SK-N-SH (cell line): ENCODE data around the gene PSPC1. TPM values are rescaled to one million over a fixed set of nuclear protein-coding genes. Genes with fewer than 3 reads are reported as not detected.

ENCODE experiments used
- CTCF ChIA-PET: fragments of 300-600, 350-600 bp; formaldehyde crosslinking; extraction: SDS; loops from one replicate; lab custom pipeline; 2021; lab: Yijun Ruan, JAX
- POLR2A ChIA-PET: fragments of 350-600 bp; sonication (Branson Sonifier 250); formaldehyde crosslinking; extraction: SDS; loops from one replicate; lab custom pipeline; 2020; ENCODE audit warnings: antibody characterized with exemption, inconsistent platforms; lab: Yijun Ruan, JAX
- DNase-seq: peaks from one replicate; pipeline ENCODE4 v3.0.0; 2012
- H2AFZ ChIP-seq: fragments of 200-600 bp; sonication (generic); 2 replicates; pipeline ENCODE4 v1.8.1; 2016; ENCODE audit warnings: antibody characterized with exemption, mild to moderate bottlenecking, low read depth
- H3F3A ChIP-seq: fragments of 200-600 bp; sonication (generic); replicated peaks from 2 replicates; pipeline ENCODE3; 2016; ENCODE audit warnings: antibody characterized with exemption, mild to moderate bottlenecking; ENCODE audit not compliant: insufficient read depth
- H3K27ac ChIP-seq, 2 experiments: fragments of 200-500 bp in 1 of 2; fragments of 200-600 bp in 1 of 2; sonication (Bioruptor generic) in 1 of 2; sonication (generic), shearing (Covaris generic) in 1 of 2; 2 replicates each; pipeline versions ENCODE4 v1.5.1 to v1.6.1; 2014 to 2016; ENCODE audit warnings: low read depth in 2 of 2, inconsistent platforms in 1 of 2, low read length in 1 of 2, mild to moderate bottlenecking in 1 of 2, mixed read lengths in 1 of 2
- H3K27me3 ChIP-seq: fragments of 200-600 bp; sonication (generic), shearing (Covaris generic); 2 replicates; pipeline ENCODE4 v1.6.1; 2016; ENCODE audit warnings: mixed run types; ENCODE audit not compliant: insufficient read depth
- H3K36me3 ChIP-seq, 2 experiments: fragments of 200-500 bp in 1 of 2; fragments of 200-600 bp in 1 of 2; sonication (Bioruptor generic) in 1 of 2; sonication (generic) in 1 of 2; replicated peaks in 1 of 2; 2 replicates each; pipeline versions ENCODE3 to v1.5.1; 2014 to 2016; ENCODE audit warnings: low read length in 1 of 2, mild to moderate bottlenecking in 1 of 2; ENCODE audit not compliant: insufficient read depth in 2 of 2, control insufficient read depth in 1 of 2
- H3K4me1 ChIP-seq, 2 experiments: fragments of 200-500 bp in 1 of 2; fragments of 200-600 bp in 1 of 2; sonication (Bioruptor generic) in 1 of 2; sonication (generic), shearing (Covaris generic) in 1 of 2; 2 replicates each; pipeline versions ENCODE4 v1.5.1 to v1.6.1; 2014 to 2016; ENCODE audit warnings: low read depth in 1 of 2, low read length in 1 of 2, mixed run types in 1 of 2; ENCODE audit not compliant: insufficient read depth in 2 of 2, control insufficient read depth in 1 of 2
- H3K4me2 ChIP-seq: fragments of 200-600 bp; sonication (generic), shearing (Covaris generic); 2 replicates; pipeline ENCODE4 v1.6.1; 2017; ENCODE audit warnings: mixed run types
- H3K4me3 ChIP-seq, 2 experiments: fragments of 200-500 bp in 1 of 2; fragments of 200-600 bp in 1 of 2; sonication (Bioruptor generic) in 1 of 2; sonication (generic), shearing (Covaris generic) in 1 of 2; 2 replicates each; pipeline versions ENCODE4 v1.5.1 to v1.8.1; 2014 to 2016; ENCODE audit warnings: low read depth in 2 of 2, inconsistent platforms in 1 of 2, low read length in 1 of 2, mild to moderate bottlenecking in 1 of 2, mixed read lengths in 1 of 2, moderate library complexity in 1 of 2
- H3K79me2 ChIP-seq: fragments of 200-600 bp; sonication (generic); 2 replicates; pipeline ENCODE4 v1.8.1; 2017; ENCODE audit warnings: mild to moderate bottlenecking; ENCODE audit not compliant: insufficient read depth
- H3K9ac ChIP-seq: fragments of 200-600 bp; sonication (generic); 2 replicates; pipeline ENCODE4 v1.6.1; 2017; ENCODE audit warnings: mixed run types
- H3K9me2 ChIP-seq: fragments of 200-600 bp; sonication (generic); 2 replicates; pipeline ENCODE4 v1.6.1; 2017; ENCODE audit warnings: mixed run types
- H3K9me3 ChIP-seq: fragments of 200-600 bp; sonication (generic); 2 replicates; pipeline ENCODE4 v1.6.1; 2017; ENCODE audit warnings: mixed run types, mild to moderate bottlenecking, moderate library complexity
- H4K20me1 ChIP-seq: fragments of 200-600 bp; sonication (generic); 2 replicates; pipeline ENCODE4 v1.6.1; 2017; ENCODE audit warnings: mild to moderate bottlenecking, mixed run types; ENCODE audit not compliant: insufficient read depth
- CHD2 ChIP-seq: fragments of 150-350 bp; IDR thresholded peaks from 2 replicates; pipeline ENCODE4 v1.6.1; 2018; ENCODE audit warnings: low read length; ENCODE audit not compliant: partially characterized antibody
- GABPA ChIP-seq: IDR thresholded peaks from 2 replicates; pipeline ENCODE4 v1.4.0; 2012; ENCODE audit warnings: low read depth, mild to moderate bottlenecking
- JUND ChIP-seq: IDR thresholded peaks from 2 replicates; pipeline ENCODE4 v1.4.0; 2012
- MXI1 ChIP-seq: IDR thresholded peaks from 2 replicates; pipeline ENCODE4 v1.6.1; 2012; ENCODE audit warnings: mild to moderate bottlenecking, low read depth, low read length, improper control_type of control experiment
- NFIC ChIP-seq: IDR thresholded peaks from 2 replicates; pipeline ENCODE4 v1.4.0; 2012; ENCODE audit warnings: borderline replicate concordance
- RAD21 ChIP-seq: IDR thresholded peaks from 2 replicates; pipeline ENCODE4 v1.6.1; 2012; ENCODE audit warnings: mild to moderate bottlenecking, low read length
- SIN3A ChIP-seq: IDR thresholded peaks from 2 replicates; pipeline ENCODE4 v1.6.1; 2012; ENCODE audit warnings: low read depth, mild to moderate bottlenecking, low read length, moderate library complexity, borderline replicate concordance
- TAF1 ChIP-seq: IDR thresholded peaks from 2 replicates; pipeline ENCODE4 v1.6.1; 2012; ENCODE audit warnings: low read depth, mild to moderate bottlenecking, low read length, moderate library complexity, borderline replicate concordance
- TEAD4 ChIP-seq: IDR thresholded peaks from 2 replicates; pipeline ENCODE4 v1.4.0; 2012; ENCODE audit warnings: mild to moderate bottlenecking, borderline replicate concordance; ENCODE audit not compliant: insufficient read depth
- WGBS: methylation state at CpG from one replicate; pipeline ENCODE4 v1.1.6; 2017; ENCODE audit warnings: low lambda C conversion rate; 5-methylcytosine and 5-hydroxymethylcytosine counted together
- polyA plus RNA-seq, 3 experiments: library from polyadenylated mRNA; depleted of rRNA; stranded (reverse); fragments of >200 nt; gene quantifications; 2 replicates each; pipeline ENCODE4 v1.2.3, GENCODE V29; 2012
- TF ChIP-seq, protein P1 (sequence below): fragments of 150-350 bp; IDR thresholded peaks from 2 replicates; pipeline ENCODE4 v1.6.1; 2016; ENCODE audit warnings: mild to moderate bottlenecking, low read depth, low read length
- TF ChIP-seq, protein P2 (sequence below): IDR thresholded peaks from 2 replicates; pipeline ENCODE4 v1.6.1; 2012; ENCODE audit warnings: mild to moderate bottlenecking, low read depth, low read length, moderate library complexity

The PSPC1 gene
- polyA plus RNA-seq, 1 of the 3 experiments (the other 2 are of a cell fraction), result 35.2 TPM

GRCh38 chr13:19685437-19685836, 97.3 kb downstream of the PSPC1 start:
- no peak overlapping the region for H3K4me2 ChIP-seq

DNA sequence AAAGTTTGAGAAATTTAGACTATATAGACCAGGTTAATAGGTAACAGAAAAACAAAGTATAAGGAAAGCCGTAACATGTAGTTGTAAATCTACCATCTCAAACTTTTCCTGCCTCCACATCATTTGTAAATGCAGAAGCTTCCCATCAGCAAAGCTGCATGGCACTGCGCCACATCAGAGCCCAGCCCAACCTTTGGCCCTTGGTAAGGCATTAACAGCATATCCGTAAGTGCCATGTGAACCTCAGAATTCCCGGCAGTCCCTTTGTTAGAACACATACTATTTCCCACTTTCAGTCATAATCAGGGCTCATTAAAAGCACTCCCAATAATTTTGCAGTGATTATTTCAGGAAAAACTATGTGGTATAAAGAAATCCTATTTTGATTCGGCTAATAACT, 97.7 kb downstream of the PSPC1 start:
- no peak for DNase-seq
- Histone ChIP-seq H2AFZ (no peak overlapping the region), H3K27me3 (no peaks in the 10 kb centered on the region), H4K20me1 (0 out of 2 replicates have a peak, but pooled peaks cover 4% of the 10 kb centered on the region), H3F3A (no peaks in the 10 kb centered on the region), H3K4me1 (no peaks in the 10 kb centered on the region), H3K79me2 (peaks cover 24% of the 10 kb centered on the region; the same call in 1 of the 2 replicates), H3K36me3 (peaks cover 16 to 19% of the 10 kb centered on the region in 2 experiments), H3K4me2 (no peak overlapping the region), H3K9me3 (no peaks in the 10 kb centered on the region), H3K9ac (no peak overlapping the region), H3K27ac (no peak overlapping the region), H3K4me3 (no peak overlapping the region)
- ChIA-PET CTCF (no interaction called here), POLR2A (no interaction called here)
- 66% methylated on average over 5 of the region's 5 CpGs for WGBS
- TF ChIP-seq, protein P1, sequence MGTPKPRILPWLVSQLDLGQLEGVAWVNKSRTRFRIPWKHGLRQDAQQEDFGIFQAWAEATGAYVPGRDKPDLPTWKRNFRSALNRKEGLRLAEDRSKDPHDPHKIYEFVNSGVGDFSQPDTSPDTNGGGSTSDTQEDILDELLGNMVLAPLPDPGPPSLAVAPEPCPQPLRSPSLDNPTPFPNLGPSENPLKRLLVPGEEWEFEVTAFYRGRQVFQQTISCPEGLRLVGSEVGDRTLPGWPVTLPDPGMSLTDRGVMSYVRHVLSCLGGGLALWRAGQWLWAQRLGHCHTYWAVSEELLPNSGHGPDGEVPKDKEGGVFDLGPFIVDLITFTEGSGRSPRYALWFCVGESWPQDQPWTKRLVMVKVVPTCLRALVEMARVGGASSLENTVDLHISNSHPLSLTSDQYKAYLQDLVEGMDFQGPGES, result no peak
- TF ChIP-seq, protein P2, sequence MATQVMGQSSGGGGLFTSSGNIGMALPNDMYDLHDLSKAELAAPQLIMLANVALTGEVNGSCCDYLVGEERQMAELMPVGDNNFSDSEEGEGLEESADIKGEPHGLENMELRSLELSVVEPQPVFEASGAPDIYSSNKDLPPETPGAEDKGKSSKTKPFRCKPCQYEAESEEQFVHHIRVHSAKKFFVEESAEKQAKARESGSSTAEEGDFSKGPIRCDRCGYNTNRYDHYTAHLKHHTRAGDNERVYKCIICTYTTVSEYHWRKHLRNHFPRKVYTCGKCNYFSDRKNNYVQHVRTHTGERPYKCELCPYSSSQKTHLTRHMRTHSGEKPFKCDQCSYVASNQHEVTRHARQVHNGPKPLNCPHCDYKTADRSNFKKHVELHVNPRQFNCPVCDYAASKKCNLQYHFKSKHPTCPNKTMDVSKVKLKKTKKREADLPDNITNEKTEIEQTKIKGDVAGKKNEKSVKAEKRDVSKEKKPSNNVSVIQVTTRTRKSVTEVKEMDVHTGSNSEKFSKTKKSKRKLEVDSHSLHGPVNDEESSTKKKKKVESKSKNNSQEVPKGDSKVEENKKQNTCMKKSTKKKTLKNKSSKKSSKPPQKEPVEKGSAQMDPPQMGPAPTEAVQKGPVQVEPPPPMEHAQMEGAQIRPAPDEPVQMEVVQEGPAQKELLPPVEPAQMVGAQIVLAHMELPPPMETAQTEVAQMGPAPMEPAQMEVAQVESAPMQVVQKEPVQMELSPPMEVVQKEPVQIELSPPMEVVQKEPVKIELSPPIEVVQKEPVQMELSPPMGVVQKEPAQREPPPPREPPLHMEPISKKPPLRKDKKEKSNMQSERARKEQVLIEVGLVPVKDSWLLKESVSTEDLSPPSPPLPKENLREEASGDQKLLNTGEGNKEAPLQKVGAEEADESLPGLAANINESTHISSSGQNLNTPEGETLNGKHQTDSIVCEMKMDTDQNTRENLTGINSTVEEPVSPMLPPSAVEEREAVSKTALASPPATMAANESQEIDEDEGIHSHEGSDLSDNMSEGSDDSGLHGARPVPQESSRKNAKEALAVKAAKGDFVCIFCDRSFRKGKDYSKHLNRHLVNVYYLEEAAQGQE, result no peak
- TF ChIP-seq JUND (no peak), MXI1 (no peak), RAD21 (no peak)
- TF ChIP-seq, all 33 proteins: peak for 0
- H3K9me2 ChIP-seq, result no peaks in the 10 kb centered on the region

More at GRCh38 chr13:19685437-19685836, 97.3 kb downstream of the PSPC1 start:
- H3K27ac ChIP-seq, result no peak overlapping the region
- no peaks in the 10 kb centered on the region for H3K4me1 ChIP-seq
- no peak for TF ChIP-seq GABPA
- TF ChIP-seq SIN3A, result no peak
- no peak for TF ChIP-seq CHD2
- TF ChIP-seq TAF1, result no peak
- no peak for TF ChIP-seq TEAD4
- TF ChIP-seq NFIC, result no peak
- TF ChIP-seq, all 33 proteins: peak for 0
- Histone ChIP-seq H2AFZ (no peak overlapping the region), H3F3A (no peaks in the 10 kb centered on the region), H3K9ac (no peak overlapping the region), H3K36me3 (peaks cover 19% of the 10 kb centered on the region in 2 experiments), H3K4me3 (no peak overlapping the region), H4K20me1 (0 out of 2 replicates have a peak, but pooled peaks cover 4% of the 10 kb centered on the region), H3K9me2 (no peaks in the 10 kb centered on the region), H3K27me3 (no peaks in the 10 kb centered on the region), H3K9me3 (no peaks in the 10 kb centered on the region), H3K79me2 (peaks cover 20% of the 10 kb centered on the region; the same call in 1 of the 2 replicates)
- ChIA-PET POLR2A (no interaction called here), CTCF (no interaction called here)
- no peak for DNase-seq
